Subcutaneous adipose tissue (tissue), 4 donors: ENCODE data around the gene DPEP3. TPM values are rescaled to one million over a fixed set of nuclear protein-coding genes. Genes with fewer than 3 reads are reported as not detected.

ENCODE experiments used
- CTCF ChIP-seq: fragments of 450-650 bp; IDR thresholded peaks from one replicate; pipeline ENCODE4 v1.5.1; 2016; ENCODE audit warnings: low read depth, mild to moderate bottlenecking, control low read depth, antibody characterized with exemption, moderate library complexity
- total RNA-seq, 4 donors: library from RNA; depleted of rRNA; stranded (reverse); fragments of >200 nt; gene quantifications; one replicate each; pipeline ENCODE4 v1.1.0, GENCODE V29; 2016

Gene DPEP3
- total RNA-seq, 4 donors from 2014 or later = 0.22 TPM; not detected in 3

DNA sequence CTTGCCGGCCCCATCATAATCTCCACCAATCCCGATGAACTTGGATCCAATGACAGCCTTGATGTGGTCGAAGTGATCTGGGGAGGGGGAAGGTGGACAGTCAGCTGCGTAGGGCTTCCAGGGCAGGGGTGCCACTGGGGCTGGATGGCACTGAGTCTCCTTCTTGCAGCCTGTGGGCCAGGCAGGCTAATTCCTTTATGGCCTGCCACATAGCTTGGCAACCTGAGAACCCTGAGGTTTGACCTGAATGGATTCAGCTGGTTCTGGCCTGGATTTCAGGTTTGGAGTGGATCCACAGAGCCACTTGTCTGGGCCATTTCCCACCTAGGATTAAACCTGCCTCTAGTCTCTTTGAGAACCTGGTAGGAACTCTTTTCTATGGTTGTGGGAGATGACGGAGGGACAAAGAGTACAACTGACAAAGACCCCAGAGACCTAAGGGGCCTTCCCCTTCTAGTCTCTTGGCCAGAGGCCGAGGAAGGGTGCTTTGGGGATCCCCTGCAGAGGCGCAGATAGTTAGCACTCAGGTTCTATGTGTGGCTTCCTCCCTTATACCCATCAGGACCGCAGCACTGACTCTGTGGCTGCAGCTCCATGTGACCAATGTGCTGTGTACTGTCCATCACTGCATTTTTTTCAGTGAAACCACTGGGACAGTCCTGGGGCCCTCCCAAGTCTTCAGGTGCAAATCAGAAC, 9.2 kb upstream of the DPEP3 start:
- TF ChIP-seq CTCF = no peak

- no peak for TF ChIP-seq CTCF
Observed at GRCh38 chr16:67988675-67989074, 8.4 kb upstream of the DPEP3 start.

DNA sequence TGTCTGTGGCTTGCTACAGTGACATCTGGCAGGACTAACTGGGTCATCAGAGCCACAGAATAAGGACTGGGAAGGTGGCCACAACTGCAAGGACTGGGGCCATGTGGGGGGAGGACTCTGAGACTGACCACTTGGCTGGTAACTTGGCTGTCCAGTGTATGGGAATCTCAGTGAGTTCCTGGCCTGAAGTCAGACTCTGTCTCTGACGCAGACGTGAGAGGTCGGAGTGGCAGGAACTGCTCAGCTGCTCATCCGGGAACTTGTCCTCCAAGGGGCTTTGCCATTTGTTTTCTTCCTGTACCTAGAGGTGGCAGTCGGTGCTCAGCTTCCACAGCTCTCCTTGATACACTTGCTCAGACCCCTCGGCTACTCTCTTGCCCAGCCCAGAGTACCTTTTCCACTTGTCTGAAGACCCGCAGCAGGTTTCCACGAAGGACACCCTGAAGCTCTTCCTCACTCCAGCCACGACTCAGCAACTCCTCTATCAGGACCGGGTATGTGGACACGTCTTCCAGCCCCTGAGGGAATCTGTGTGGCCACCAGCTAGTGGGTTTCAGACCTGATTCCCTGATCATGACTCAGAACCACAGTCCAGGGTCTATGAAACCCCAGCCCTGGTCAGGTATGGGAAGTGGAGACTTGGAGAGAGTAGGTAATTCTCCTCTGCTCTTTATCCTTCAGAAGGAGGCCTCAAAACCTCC, 7.3 kb upstream of the DPEP3 start:
- TF ChIP-seq CTCF = no peak

GRCh38 chr16:67986949-67987348, 6.7 kb upstream of the DPEP3 start:
- TF ChIP-seq CTCF = no peak

DNA sequence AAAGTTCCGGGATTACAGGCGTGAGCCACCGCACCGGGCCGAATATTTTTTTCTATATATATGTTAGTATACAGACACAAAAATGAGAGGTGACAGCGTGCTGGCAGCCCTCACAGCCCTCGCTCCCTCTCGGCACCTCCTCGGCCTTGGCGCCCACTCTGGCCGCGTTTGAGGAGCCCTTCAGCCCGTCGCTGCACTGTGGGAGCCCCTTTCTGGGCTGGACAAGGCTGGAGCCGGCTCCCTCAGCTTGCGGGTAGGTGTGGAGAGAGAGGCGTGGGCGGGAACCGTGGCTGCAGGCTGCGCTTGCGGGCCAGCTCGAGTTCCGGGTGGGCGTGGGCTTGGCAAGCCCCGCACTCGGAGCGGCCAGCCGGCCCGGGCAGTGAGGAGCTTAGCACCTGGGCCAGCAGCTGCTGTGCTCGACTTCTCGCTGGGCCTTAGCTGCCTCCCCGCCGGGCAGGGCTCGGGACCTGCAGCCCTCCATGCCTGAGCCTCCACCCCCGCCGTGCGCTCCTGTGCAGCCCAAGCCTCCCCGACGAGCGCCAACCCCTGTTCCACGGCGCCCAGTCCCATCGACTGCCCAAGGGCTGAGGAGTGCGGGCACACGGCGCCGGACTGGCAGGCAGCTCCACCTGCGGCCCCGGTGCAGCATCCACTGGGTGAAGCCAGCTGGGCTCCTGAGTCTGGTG, 1.9 kb upstream of the DPEP3 start:
- no peak for TF ChIP-seq CTCF

GRCh38 chr16:67977469-67978227, 2.7 kb downstream of the DPEP3 start:
- TF ChIP-seq CTCF = no peak

- TF ChIP-seq CTCF = no peak
Observed at GRCh38 chr16:67977005-67977404, 3.3 kb downstream of the DPEP3 start.
